ENCODE measurements around the gene RUNDC3A. TPM values are rescaled to one million over a fixed set of nuclear protein-coding genes. Genes with fewer than 3 reads are reported as not detected.

RUNDC3A gene
- total RNA-seq, 1 donor from 2014 or later, result 0.41 TPM

DNA sequence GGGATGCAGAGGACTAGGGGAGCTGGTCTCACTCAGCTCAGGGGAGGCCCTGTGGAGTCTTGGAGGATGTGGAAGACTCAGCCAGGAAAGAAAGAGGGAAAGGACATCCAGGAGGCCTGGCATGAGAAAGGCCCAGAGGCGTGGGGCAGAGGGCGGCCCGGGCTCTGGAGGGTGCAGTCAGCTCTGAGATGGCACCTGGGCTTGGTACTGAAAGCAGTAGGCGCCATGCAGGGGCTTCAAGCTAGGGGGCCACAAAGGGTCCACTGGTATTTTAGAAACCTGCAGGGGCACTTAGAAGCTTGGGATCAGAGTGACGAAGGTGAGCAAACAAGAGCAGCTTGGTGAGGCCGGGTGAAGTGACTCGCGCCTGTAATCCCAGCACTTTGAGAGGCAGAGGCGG, 49.7 kb downstream of the RUNDC3A start:
- peaks cover 9% of the 10 kb centered on the region for H3K27me3 ChIP-seq (ENCODE audit: low read depth)
- intact Hi-C loops (cut with micrococcal nuclease), result no loop called here
- H3K9me3 ChIP-seq (replicated peaks), result no peaks in the 10 kb centered on the region
- H3K4me3 ChIP-seq, result no peak overlapping the region
- H3K4me1 ChIP-seq, result peaks cover 21% of the 10 kb centered on the region
- DNase-seq, result no peak
- TF ChIP-seq, protein P1, sequence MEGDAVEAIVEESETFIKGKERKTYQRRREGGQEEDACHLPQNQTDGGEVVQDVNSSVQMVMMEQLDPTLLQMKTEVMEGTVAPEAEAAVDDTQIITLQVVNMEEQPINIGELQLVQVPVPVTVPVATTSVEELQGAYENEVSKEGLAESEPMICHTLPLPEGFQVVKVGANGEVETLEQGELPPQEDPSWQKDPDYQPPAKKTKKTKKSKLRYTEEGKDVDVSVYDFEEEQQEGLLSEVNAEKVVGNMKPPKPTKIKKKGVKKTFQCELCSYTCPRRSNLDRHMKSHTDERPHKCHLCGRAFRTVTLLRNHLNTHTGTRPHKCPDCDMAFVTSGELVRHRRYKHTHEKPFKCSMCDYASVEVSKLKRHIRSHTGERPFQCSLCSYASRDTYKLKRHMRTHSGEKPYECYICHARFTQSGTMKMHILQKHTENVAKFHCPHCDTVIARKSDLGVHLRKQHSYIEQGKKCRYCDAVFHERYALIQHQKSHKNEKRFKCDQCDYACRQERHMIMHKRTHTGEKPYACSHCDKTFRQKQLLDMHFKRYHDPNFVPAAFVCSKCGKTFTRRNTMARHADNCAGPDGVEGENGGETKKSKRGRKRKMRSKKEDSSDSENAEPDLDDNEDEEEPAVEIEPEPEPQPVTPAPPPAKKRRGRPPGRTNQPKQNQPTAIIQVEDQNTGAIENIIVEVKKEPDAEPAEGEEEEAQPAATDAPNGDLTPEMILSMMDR (IDR thresholded peaks at IDR 0.05; ENCODE audit: borderline replicate concordance), result no peak
- no peaks in the 10 kb centered on the region for H3K36me3 ChIP-seq
- no peak overlapping the region for H3K27ac ChIP-seq (replicated peaks)

DNA sequence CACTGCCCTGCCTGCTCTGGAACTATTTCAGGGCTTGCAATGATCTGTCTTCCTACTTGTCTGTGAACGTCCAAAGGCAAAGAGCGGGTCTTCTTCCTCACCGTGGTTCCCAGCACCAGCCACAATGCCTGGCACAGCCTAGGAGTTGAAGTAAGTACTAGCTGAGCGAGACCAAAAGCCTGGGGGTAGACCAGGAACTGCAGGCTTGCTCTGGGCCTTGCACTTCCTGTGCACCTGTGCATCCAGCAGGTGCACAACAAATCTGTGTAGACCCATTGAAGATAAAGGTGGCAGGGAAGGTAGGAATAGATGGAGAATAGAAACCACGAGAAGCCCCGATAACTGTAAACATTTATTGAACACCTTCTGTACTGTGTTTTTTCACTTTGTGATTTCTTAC, 50.6 kb downstream of the RUNDC3A start:
- no peaks in the 10 kb centered on the region for H3K36me3 ChIP-seq
- H3K27ac ChIP-seq (replicated peaks), result no peak overlapping the region
- TF ChIP-seq, protein P1 (IDR thresholded peaks at IDR 0.05; ENCODE audit: borderline replicate concordance), result no peak
- no peak overlapping the region for H3K4me3 ChIP-seq
- H3K4me1 ChIP-seq, result peaks cover 28% of the 10 kb centered on the region
- intact Hi-C loops (cut with micrococcal nuclease), result no loop called here
- H3K9me3 ChIP-seq (replicated peaks), result no peaks in the 10 kb centered on the region
- DNase-seq, result no peak
- peaks cover 13% of the 10 kb centered on the region for H3K27me3 ChIP-seq (ENCODE audit: low read depth)

DNA sequence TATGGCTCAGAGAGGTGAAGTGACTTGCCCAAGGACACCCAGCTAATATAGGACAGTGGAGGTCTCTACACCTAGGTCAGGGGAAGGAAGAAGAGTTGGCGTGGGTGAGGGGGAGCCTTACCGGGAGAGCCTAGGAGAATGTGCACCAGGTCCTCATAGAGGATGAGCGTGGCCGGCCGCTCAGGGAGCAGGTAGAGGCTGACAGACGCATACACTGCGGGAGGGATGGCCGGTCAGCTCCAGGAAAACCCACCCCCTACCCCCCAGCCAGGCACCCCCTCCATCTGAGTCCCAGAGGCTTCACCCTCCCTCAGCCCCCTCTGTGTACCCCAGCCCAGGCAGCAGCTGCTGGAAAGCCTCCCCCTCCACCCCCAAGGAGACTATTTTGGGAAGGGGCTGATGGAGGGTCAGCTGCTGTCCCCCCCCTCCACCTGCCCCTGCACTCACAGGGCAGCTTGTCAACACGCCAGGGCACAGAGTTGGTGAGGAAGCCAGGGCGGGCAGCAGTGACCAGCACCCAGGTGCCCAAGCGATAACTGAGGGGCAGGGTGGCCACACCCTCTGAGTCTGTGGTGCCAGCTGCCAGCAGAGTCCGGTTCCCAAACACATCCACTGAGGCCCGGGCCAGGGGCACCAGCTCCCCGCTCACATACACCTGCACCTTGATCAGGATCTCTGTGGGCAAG, 51.2 kb downstream of the RUNDC3A start:
- DNase-seq, result no peak
- Histone ChIP-seq H3K4me1 (peaks cover 30% of the 10 kb centered on the region), H3K4me3 (no peak overlapping the region), H3K36me3 (no peaks in the 10 kb centered on the region), H3K9me3 (replicated peaks) (no peaks in the 10 kb centered on the region), H3K27me3 (ENCODE audit: low read depth) (peaks cover 15% of the 10 kb centered on the region), H3K27ac (replicated peaks) (no peak overlapping the region)
- TF ChIP-seq, protein P1 (IDR thresholded peaks at IDR 0.05; ENCODE audit: borderline replicate concordance), result no peak
- intact Hi-C loops (cut with micrococcal nuclease), result no loop called here

DNA sequence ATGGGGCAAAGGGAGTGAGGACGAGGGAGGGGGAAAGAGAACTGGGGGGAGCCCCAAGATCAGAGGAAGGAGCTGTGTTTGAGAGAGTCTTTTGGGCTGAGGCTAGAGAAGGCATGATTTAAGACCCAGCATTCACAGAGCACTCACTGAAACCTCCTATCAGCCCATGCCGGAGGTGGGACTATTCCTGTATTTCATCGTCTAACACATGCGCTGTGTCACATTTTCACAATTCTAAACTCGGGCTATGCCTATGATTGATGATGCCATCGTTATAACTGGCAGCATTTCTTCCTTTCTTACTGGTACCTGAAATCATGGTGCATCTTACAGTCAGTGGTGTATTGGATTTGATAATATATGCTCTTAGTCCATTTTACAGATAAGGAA, 51.7 kb downstream of the RUNDC3A start:
- Histone ChIP-seq H3K27me3 (ENCODE audit: low read depth) (peaks cover 20% of the 10 kb centered on the region), H3K4me3 (no peak overlapping the region), H3K27ac (replicated peaks) (no peak overlapping the region), H3K9me3 (replicated peaks) (no peaks in the 10 kb centered on the region), H3K36me3 (no peaks in the 10 kb centered on the region), H3K4me1 (peaks cover 30% of the 10 kb centered on the region)
- no peak for DNase-seq
- intact Hi-C loops (cut with micrococcal nuclease), result no loop called here
- TF ChIP-seq, protein P1 (IDR thresholded peaks at IDR 0.05; ENCODE audit: borderline replicate concordance), result no peak

DNA sequence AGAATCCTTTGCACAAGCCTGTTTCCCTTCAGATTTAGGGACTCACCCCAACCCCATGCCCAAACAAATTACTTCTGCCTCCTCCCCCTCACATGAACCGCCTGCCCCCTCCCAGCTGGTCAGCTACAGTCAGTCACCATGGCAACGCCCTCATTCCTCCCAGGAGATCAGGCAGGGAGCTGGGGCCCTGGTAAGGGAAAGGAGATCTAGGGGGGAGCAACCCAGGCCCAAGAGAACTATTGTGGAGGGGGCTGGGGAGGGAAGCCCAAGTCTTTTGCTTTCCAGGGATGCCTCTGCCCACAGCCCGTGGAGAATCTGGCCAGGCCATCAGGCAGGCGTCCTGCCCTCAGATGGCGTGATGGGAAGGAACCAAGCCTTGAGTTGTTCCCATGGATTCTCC, 52.4 kb downstream of the RUNDC3A start:
- intact Hi-C loops (cut with micrococcal nuclease), result no loop called here
- no peak for DNase-seq
- Histone ChIP-seq H3K36me3 (no peaks in the 10 kb centered on the region), H3K27ac (replicated peaks) (no peak overlapping the region), H3K9me3 (replicated peaks) (no peaks in the 10 kb centered on the region), H3K27me3 (ENCODE audit: low read depth) (peaks cover 27% of the 10 kb centered on the region), H3K4me3 (no peak overlapping the region), H3K4me1 (peaks cover 30% of the 10 kb centered on the region)
- TF ChIP-seq, protein P1 (IDR thresholded peaks at IDR 0.05; ENCODE audit: borderline replicate concordance), result no peak
